ENCODE results near the gene WFIKKN2. TPM values are rescaled to one million over a fixed set of nuclear protein-coding genes. Genes with fewer than 3 reads are reported as not detected.

The WFIKKN2 gene
- polyA plus RNA-seq, 1 of the 3 experiments (the other 2 are of a cell fraction): not detected

- TF ChIP-seq TEAD4 (IDR thresholded peaks at IDR 0.05; ENCODE audit: borderline replicate concordance, insufficient read depth) (no peak), PBX3 (IDR thresholded peaks at IDR 0.05) (no peak), REST (IDR thresholded peaks at IDR 0.05; ENCODE audit: low read depth, low read length) (no peak), SMC3 (IDR thresholded peaks at IDR 0.05; ENCODE audit: low read depth, low read length) (no peak), NRF1 (IDR thresholded peaks at IDR 0.05; ENCODE audit: low read depth, low read length) (no peak)
These were observed 28.5 kb downstream of the WFIKKN2 start (continued) for GRCh38 chr17:50863931-50864330.

GRCh38 chr17:50864747-50865059, 29.3 kb downstream of the WFIKKN2 start:
- POLR2A ChIA-PET: interaction anchor here (0.7 to 9.4 kb wide), 10 partner anchors 12 to 181 kb away, joined by 3 to 609 read pairs (median 55); no protein-coding TSS in a partner anchor
- H3K4me1 ChIP-seq (ENCODE audit: control insufficient read depth in 1 of 2, insufficient read depth in 2 of 2, low read depth in 1 of 2, low read length in 1 of 2): peaks cover 7 to 27% of the 10 kb centered on the region in 2 experiments; a peak in 2 of 4 replicates
- DNase-seq: no peak
- H3K9me2 ChIP-seq: no peaks in the 10 kb centered on the region
- no peaks in the 10 kb centered on the region for H3K9me3 ChIP-seq
- CTCF ChIA-PET: interaction anchor here (1.0 to 22.4 kb wide), 14 partner anchors 9 to 289 kb away, joined by 3 to 820 read pairs (median 8); partner anchors contain the start of gene NME1
- peaks cover 26 to 30% of the 10 kb centered on the region in 2 experiments for H3K36me3 ChIP-seq (replicated peaks in 1 of 2; ENCODE audit: control insufficient read depth in 1 of 2, insufficient read depth in 2 of 2, low read length in 1 of 2)
- WGBS (ENCODE audit: low lambda C conversion rate): 6% methylated on average over 6 of the region's 6 CpGs
- peaks cover 53% of the 10 kb centered on the region for H3K79me2 ChIP-seq (ENCODE audit: insufficient read depth)
- peaks cover 31% of the 10 kb centered on the region for H3F3A ChIP-seq (replicated peaks; ENCODE audit: insufficient read depth)
- peak overlapping the region; percentile 77 to 90 for H3K4me3 ChIP-seq (ENCODE audit: low read depth in 2 of 2, low read length in 1 of 2)
- H3K27me3 ChIP-seq (ENCODE audit: insufficient read depth): no peaks in the 10 kb centered on the region
- peak overlapping the region; percentile 78 for H3K4me2 ChIP-seq
- no peak overlapping the region for H2AFZ ChIP-seq (ENCODE audit: low read depth)
- peak overlapping the region; percentile 82 for H3K9ac ChIP-seq
- 0 out of 2 replicates have a peak, but pooled peaks have one; percentile 25 for TF ChIP-seq MXI1 (IDR thresholded peaks at IDR 0.05; ENCODE audit: low read depth, low read length)
- TF ChIP-seq EP300 (IDR thresholded peaks at IDR 0.05; ENCODE audit: borderline replicate concordance in 1 of 2, low read depth in 1 of 2, low read length in 1 of 2): no peak
- peak overlapping the region; percentile 65 to 93 for H3K27ac ChIP-seq (ENCODE audit: low read depth in 2 of 2, low read length in 1 of 2)
- H4K20me1 ChIP-seq (ENCODE audit: insufficient read depth): peaks cover 36% of the 10 kb centered on the region
